Mucosa of gallbladder (tissue), 1 donor: ENCODE results near the gene TMIGD2. TPM values are rescaled to one million over a fixed set of nuclear protein-coding genes. Genes with fewer than 3 reads are reported as not detected.

ENCODE experiments used
- DNase-seq: peaks from one replicate; pipeline ENCODE4 v3.0.0-alpha.2; 2020; ENCODE audit warnings: low spot score
- total RNA-seq: library from RNA; stranded (reverse); gene quantifications from one replicate; pipeline ENCODE4 v1.2.1, GENCODE V29; 2021
- donor health status: DM: no; HTN: no; CAD: no.

The TMIGD2 gene
- total RNA-seq, 1 donor from 2014 or later, result 0.98 TPM

DNA sequence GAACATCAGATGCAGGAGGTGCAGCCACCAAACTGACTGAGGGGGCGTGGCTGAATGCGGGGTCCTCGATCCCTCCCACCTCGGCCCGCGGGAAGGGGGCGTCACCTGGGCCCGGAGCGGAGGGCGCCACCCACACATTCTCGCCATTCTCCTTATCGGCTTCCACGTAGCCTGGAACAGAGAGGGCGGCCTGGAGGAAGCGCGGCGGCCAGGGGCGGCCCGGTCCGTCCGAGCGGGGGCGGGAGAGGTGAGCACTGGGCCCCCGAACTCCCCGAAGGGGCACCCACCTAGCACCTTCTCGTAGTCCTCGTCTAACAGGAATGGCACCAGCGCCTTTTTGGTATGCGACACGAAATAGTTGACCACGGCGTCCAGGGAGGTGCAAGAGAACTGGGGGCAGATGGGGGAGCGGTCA lies 24.7 kb upstream of the TMIGD2 start:
- DNase-seq, result no peak

DNA sequence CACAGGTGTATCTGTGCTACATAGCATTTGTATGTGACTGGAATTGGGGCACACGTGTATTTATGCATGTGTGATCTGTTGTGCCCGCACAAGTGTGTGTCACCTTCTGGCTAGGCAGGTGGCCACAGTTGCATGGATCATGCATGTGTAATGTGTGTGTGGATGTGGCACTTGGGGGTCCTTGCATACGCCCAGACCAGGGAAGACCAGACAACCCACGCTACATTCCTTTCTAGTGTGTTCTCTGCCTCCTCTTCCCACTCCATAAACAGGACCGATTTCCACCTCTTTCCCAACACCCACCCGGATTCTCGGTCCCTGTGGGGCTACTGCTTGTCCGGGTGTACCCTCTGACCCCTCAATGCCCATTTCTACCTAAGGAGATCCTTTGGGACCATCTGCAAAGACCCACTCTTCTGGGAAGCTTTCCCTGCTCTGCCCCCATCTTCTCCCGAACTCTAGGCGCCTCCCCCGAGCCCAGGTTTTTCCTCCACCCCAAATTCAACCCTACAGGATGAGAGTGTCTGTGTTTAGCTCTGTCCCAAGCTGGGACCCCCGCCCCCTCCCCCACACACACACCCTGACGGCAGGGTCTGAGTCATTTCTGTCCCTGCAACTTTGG lies 24.1 kb upstream of the TMIGD2 start:
- DNase-seq, result no peak

DNA sequence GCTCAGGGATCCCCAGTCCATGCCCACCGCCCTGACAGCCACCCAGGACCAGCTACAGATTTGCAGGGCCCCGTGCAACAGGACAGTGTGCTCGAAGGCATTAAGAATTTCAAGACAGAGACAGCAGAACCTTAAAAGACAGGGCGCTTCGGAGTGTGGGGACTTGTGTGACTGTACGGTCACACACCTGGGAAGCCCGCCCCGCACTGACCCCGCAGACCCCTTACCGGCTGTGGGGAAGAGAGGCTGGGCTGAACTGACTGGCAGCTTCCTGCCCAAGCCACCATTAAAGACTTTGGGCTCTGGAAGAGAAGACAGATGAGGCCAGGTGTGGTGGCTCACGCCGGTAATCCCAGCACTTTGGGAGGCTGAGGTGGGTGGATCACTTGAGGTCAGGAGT lies 22.0 kb upstream of the TMIGD2 start:
- DNase-seq, result no peak

DNA sequence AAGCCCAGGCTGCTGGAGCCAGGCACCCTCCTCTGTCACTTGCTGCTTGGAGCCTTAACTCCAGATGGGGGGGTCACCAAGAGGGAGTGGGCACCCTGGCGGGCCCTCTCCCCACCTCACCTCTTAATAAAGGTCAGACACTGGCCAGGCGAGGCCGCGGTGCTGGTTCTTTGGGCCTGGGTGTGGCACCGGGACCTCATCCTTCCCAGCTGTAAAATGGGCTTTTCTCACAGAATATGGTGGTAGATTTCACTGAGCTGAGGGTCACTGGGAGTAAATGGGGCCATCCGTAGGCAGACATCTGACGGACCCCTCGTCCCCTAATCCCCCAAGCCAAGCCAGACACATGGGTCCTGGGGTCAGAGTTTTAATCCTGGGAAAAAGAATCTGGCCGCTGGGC lies 21.5 kb upstream of the TMIGD2 start:
- no peak for DNase-seq

DNA sequence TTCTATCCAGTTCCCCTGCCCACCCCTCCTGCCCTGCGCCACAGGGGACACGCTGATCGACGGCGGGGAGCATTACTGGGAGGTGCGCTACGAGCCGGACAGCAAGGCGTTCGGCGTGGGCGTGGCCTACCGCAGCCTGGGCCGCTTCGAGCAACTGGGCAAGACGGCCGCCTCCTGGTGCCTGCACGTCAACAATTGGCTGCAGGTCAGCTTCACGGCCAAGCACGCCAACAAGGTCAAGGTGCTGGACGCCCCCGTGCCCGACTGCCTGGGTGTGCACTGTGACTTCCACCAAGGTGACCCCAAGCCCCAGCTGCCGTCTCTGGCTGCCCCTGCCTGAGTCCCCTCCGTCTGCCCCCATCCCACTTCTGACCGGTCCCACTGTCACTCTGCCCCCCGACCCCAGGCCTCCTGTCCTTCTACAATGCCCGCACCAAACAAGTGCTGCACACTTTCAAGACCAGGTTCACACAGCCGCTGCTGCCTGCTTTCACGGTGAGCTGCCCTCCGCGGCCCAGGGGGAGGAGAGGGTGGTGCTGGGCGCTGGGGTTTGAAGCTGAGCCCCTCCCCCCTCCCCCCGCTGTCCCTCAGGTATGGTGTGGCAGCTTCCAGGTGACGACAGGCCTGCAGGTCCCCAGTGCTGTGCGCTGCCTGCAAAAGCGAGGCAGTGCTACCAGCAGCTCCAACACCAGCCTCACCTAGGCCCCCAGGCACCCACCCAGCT lies 20.9 kb upstream of the TMIGD2 start:
- no peak for DNase-seq

DNA sequence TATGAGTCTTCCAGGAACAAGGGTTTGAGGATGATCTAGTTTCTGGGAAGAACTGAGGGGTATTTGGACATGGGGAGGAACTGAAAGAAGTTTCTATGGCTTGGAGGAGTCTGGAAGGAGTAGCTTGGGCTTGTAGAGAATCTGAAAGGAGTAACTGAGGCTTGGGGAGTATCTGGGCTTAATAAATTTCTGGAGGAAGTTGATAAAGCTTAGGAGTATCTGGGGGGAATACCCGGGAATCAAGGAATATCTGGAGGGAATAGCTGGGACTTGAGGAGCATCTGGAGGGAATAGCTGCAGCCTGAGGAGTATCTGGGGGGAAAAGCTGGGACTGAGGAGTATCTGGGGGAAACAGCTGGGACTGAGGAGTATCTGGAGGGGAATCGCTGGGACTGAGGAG lies 18.2 kb upstream of the TMIGD2 start:
- DNase-seq, result no peak

DNA sequence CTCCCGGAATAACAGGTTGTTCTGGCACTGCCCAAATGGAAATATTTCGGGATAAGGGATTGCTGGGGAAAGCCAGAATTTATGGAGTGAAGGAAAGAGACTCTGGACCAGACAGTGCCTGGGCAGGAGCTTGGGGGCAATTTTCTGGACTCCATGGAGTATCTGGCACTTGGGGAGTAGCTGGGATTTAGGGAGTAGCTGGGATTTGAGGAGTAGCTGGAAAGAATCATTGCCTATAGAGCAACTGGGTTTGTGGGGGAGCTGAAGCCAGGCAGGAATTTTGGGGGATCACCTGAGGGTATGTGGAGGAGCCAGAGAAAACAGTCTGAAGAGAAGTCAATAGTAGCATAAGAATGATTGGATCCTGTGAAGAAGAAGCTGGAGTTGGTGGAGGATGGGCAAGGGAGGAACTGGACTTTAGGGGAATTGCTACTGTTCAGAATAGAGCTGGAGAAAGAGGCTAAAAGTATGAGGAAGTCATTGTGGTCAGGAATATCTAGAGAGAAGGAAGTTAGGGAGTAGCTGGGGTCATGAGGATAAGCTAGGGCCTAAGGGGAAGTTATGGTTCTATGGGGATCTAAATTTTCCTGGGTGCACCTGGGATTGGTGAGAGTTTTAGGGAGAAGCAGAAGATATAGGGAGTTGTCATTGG lies 17.0 kb upstream of the TMIGD2 start:
- no peak for DNase-seq

DNA sequence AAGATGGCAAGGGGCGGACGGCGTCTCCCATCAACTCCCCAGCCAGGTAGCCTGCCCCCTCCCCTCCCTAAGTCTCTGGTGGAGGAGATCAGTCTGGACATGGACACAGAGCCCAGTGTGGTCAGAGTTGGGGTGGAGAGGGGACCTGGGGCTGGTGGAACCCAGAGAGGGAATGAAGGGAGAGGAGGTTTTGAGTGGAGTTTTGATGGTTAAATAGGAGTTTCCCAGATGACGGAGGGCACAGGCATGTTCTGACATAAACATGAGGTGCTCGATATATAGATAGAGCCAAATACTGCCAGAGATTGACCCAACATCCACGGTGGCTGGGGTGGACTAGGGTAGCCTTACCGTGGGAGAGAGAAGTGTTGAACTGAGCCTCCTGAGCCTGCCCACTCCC lies 16.3 kb upstream of the TMIGD2 start:
- DNase-seq, result no peak

DNA sequence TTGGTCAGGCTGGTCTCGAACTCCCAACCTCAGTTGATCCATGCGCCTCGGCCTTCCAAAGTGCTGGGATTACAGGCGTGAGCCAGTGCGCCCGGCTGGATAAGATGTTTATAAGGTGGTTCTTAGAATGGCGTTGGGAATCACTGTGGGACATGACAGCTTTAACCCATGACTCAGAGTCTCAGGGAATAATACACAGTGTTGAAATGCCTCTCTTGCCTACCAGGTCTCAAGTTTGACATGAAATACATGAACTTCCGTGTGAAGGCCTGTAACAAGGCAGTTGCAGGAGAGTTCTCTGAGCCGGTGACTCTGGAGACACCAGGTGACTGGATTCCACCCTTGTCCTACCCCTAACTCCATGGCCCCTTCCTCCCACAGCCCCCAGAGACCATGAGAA lies 14.8 kb upstream of the TMIGD2 start:
- no peak for DNase-seq

DNA sequence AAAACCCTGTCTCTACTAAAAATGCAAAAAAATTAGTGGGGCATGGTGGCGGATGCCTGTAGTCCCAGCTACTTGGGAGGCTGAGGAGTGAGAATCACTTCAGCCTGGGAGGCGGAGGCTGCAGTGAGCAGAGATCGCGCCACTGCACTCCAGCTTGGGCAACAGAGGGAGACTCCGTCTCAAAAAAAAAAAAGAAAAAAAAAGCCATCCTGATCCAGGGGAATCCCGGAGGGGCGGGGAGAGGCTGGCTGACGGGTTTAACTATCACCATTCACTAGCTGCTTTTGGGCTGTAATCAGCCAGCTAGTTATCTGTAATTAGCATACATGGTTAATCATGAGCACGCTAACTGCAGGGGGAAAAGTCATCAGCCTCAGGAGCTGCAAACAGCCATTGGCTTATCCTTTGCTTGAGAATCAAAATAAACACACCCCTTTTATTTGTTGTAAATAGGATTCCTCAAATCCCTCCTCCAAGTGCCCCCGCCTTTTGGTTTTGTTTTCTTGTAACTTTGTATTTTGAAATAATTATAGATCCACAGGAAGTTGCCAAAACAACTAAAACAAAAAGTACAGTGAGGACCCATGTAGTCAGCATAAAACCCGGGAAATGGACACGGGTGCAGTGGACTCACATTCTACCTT lies 11.8 kb upstream of the TMIGD2 start:
- no peak for DNase-seq

DNA sequence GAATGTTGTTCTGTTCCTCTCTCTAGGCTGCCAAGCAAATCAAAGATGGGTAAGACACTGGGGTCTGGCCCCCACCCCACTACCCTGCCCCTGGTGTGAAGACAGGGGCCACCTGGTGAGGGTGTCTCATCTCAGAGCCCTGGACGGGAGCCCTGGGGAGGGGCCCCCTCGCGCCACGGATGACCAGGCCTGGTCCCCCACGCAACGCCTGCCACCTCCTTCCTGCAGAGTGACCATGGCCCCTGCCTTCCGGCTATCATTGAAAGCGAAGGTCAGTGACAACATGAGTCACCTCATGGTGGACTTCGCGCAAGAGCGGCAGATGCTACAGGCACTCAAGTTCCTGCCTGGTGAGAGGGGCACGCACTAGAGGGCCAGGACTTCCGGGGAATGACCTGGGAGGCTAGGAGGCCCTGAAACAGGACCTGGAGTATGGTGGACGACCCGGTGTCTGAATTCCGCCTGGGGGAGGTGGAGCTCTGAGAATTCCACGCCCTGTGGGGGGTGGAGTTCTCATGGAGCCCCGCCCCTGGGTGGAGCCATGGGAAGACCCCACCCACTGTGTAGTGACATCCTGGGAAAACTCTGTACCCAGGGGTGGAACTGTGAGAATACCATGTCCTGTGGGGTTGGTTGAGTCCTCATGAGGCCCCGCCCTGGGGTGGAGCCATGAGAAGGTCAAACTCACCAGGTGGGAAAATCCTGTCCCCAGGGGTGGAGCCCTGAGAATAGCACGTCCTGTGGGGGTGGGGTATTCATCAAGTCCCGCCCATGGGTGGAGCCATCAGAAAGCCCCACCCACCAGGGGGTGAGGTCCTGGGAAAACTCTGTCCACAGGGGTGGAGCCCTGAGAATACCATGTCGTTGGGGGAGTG lies 8.3 kb upstream of the TMIGD2 start:
- no peak for DNase-seq

DNA sequence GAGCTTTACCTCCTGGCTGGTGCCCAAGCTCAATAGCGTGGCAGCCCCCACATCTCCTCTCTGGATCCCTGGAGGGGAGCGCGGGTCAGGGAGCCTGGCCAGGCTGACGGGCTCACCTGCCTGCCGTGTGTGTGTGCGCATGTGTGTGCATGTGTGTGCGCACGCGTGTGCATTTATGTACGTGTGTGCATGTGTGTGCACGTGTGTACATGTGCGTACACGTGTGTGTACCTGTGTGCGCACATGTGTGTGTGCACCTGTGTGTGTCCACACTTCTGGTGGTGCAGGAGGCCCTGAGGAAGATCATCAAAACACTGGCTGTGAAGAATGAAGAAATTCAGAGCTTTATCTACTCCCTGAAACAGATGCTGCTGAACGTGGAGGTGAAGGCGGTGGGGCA lies 3.5 kb upstream of the TMIGD2 start:
- DNase-seq, result no peak

DNA sequence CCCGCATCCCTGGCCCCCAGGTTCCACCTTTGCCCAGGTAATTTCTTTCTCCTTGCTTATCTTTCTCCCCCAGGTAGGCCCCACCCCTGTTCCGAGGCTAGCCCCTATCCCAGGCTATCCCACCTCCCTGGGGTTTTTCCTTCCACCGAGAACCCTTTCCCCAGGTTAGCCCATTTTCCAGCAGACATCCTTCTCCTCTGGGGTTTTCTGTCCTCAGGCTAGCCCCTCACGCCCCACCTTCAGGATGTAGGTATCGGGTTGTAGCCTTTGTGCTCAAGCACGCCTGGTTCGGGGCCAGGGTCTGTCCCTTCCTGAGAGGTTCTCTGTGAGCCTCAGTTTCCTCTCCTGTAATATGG lies 3.0 kb upstream of the TMIGD2 start:
- no peak for DNase-seq

DNA sequence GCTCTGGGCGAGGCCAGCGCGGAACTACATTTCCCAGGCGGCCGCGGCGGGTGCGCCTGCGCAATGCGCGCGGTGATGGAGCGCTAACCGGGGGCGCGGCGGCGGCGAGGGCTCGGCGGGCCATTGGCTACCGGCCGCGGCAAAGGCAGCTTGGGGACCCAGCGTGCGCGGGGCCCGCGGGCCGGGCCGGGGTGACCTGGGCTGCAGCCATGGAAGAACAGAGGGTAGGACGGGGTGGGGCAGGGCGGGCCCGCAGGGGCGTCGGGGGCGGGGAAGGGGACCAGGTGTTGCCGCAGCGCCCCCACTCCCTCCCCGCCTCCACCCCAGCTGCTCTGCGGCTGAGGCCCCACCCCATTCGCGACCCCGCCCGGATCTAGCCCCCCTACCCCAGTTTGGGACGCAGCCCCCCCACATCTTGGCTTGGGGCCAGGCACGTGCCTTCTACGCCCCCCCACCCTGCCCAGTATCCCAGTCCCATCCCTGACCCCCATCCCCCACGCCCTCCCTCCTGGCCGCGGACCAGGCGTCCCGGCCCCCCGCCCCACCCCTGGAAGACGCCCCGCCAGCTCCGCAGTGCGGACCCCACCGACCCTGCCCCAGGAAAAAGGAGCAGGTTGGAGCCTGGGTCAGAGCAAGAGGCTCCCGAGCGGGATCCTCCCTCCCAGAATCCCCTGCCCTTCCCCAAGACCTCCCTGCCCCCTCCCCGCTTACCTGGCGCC lies 2.5 kb upstream of the TMIGD2 start, which contains the start of gene FSD1:
Gene FSD1 (plus strand): TSS at position 61 of the 719 bp plus-strand sequence. CDS start 149 bp downstream, at position 210.
- no peak for DNase-seq

DNA sequence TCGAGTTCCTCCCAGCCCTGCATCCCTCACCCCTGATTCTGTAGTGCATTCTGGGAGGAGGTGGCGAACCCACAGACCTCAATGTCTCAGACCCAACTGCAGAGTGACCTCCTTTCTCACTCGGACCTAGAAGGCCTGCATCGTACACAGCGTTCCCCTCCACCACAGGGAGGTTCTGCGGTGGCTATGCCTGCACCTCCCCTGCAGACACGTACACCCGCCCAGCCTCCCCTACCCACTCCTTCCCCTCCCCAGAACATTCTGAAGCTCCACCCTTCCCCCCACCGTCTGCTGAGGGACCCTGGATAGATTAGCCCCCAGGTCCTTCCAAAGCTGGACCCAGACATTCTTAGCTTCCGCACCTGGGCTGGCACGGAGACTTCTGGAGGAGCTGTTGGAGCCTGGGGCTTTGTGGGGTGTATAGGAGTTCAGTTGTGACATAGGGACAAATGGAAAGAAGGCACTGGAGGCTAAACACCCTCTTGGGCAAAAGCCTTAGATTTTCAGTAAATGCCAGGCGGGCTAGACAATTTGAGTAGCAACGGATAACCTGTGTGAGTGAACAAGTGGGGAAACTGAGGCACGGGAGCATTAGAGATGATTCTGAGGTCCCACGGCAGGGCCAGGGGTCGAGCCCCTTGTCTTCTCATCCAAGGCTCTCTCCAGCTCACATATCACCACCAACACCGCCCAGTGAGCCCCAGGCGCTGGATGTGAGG lies 1.8 kb upstream of the TMIGD2 start:
- DNase-seq, result no peak

DNA sequence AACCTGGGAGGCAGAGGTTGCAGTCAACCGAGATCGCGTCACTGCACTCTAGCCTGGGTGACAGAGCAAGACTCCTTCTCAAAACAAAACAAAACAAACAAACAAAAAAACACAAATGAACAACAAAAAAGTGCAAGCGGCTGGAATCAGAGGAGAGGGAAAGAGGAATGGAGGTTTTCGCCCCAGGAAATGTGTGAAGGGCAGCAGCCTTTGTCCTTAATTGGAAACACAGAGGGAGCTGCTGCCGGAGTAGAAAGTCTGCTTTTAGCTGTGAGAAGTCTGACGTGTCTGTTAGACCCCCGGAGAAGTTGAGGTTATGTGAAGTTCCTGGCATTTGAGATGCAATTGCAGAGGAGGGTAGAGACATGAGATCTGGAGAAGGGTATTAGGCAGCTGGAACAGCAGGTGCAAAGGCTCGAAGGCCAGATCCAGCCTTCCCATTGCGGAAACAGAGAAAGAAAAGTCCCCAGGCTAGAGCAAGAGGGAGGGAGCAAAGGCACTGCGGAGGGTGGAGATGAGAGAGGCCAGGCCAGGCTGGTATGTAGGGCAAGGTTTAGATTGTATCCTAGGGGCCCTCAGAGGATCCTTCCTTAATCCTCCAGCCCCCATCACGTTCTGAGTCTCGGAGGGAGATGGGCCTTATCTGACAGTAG lies 473 bp downstream of the TMIGD2 start:
- DNase-seq, result no peak

DNA sequence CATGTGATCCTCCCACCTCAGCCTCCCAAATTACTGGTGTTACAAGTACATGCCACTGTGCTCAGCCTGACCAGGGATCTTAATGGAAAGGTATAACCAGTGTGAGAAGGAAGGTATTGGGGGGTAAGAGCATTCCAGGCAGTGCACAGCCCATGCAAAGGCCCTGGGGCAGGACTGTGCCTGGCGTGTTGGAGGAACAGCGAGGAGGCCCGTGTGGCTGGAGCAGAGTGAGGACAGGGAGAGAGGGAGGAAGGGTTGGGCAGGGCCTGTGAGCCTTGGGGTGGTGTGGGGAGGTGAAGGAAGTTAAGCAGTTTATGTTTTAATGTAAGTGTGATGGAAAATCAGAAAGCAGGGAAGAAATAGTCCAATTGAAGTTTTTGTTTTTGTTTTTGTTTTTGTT lies 1.6 kb downstream of the TMIGD2 start:
- DNase-seq, result no peak

DNA sequence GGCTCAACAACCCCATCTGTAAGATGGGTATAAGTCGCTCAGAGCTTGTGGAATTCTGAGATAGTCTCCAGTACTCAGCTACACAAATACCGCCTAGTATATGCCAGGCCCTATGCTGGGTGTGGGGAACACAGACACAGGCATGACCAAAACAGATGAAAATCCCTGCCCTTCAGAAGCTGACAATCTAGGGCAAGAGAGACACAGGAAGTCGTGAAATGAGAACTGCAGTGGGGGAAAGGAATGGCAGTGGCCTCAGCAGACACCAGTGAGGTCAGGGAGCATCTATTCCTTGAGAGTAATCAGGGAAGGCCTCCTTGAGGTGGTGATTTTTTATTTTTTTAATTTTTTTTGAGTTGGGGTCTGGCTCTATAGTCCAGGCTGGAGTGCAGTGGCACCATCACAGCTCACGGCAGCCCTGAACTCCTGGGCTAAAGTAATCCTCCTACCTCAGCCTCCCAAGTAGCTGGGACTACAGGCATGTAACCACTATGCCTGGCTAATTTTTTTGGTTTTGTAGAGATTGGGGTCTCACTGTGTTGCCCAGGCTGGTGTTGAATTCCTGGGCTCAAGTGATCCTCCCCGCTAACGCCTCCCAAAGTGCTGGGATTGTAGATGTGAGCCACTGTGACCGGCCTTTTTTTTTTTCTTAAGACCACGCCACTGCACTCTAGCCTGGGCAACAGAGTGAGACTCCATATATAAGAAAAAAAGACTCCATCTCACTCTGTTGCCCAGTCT lies 3.2 kb downstream of the TMIGD2 start:
- no peak for DNase-seq
